Smooth muscle cell (in vitro differentiated cells): Measurements from ENCODE around the gene RNF151. TPM values are rescaled to one million over a fixed set of nuclear protein-coding genes. Genes with fewer than 3 reads are reported as not detected.

ENCODE experiments used
- DNase-seq: peaks from one replicate; lab custom pipeline; 2025; ENCODE audit not compliant: unreplicated experiment; lab: John Stamatoyannopoulos, UW
- H2AFZ ChIP-seq: fragments of 200-600 bp; sonication (generic); 2 replicates; pipeline ENCODE4 v1.6.0; 2016; ENCODE audit warnings: antibody characterized with exemption, low read depth, mild to moderate bottlenecking
- H3F3A ChIP-seq: fragments of 200-600 bp; sonication (generic); 2 replicates; pipeline ENCODE4 v1.6.0; 2017; ENCODE audit warnings: antibody characterized with exemption, low read depth
- H3K27ac ChIP-seq: fragments of 200-600 bp; sonication (generic); 2 replicates; pipeline ENCODE4 v1.5.1; 2016; ENCODE audit warnings: low read depth, mild to moderate bottlenecking
- H3K27me3 ChIP-seq: fragments of 200-600 bp; sonication (generic); 2 replicates; pipeline ENCODE4 v1.6.1; 2016; ENCODE audit warnings: low read depth, mild to moderate bottlenecking
- H3K36me3 ChIP-seq: fragments of 200-600 bp; sonication (generic); 2 replicates; pipeline ENCODE4 v1.5.1; 2016; ENCODE audit warnings: low read depth
- H3K4me1 ChIP-seq: fragments of 200-600 bp; sonication (generic); 2 replicates; pipeline ENCODE4 v1.5.1; 2016; ENCODE audit warnings: low read depth
- H3K4me2 ChIP-seq: fragments of 200-600 bp; sonication (generic); 2 replicates; pipeline ENCODE4 v1.6.0; 2016; ENCODE audit warnings: mild to moderate bottlenecking
- H3K4me3 ChIP-seq: fragments of 200-600 bp; sonication (generic); 2 replicates; pipeline ENCODE4 v1.5.1; 2016; ENCODE audit warnings: mild to moderate bottlenecking
- H3K79me2 ChIP-seq: fragments of 200-600 bp; sonication (generic); 2 replicates; pipeline ENCODE4 v1.6.0; 2016; ENCODE audit warnings: low read depth, mild to moderate bottlenecking
- H3K9ac ChIP-seq: fragments of 200-600 bp; sonication (generic); 2 replicates; pipeline ENCODE4 v1.6.0; 2016; ENCODE audit warnings: low read depth
- H3K9me3 ChIP-seq: fragments of 200-600 bp; sonication (generic); replicated peaks from 2 replicates; pipeline ENCODE4 v1.5.1; 2016; ENCODE audit warnings: low read depth
- H4K20me1 ChIP-seq: fragments of 200-600 bp; sonication (generic); 2 replicates; pipeline ENCODE4 v1.6.0; 2016; ENCODE audit warnings: low read depth
- WGBS: methylation state at CpG from one replicate; pipeline ENCODE4 v1.1.7; 2016; ENCODE audit warnings: low lambda C conversion rate; 5-methylcytosine and 5-hydroxymethylcytosine counted together
- polyA plus RNA-seq: library from polyadenylated mRNA; unstranded; fragments of >200 nt; fragmentation: Nextera tagmentation; extraction: Ambion mirVana; gene quantifications from 2 replicates; pipeline ENCODE4 v1.2.1, GENCODE V29; 2016
- total RNA-seq: library from RNA; depleted of rRNA; stranded (reverse); fragments of >200 nt; gene quantifications from 2 replicates; pipeline ENCODE4 v1.2.3, GENCODE V29; 2014
- TF ChIP-seq, protein P1 (sequence below): fragments of 200-600 bp; sonication (generic); IDR thresholded peaks from 2 replicates; pipeline ENCODE4 v1.5.1; 2017; ENCODE audit warnings: borderline replicate concordance, mild to moderate bottlenecking, antibody characterized with exemption; ENCODE audit not compliant: insufficient read depth, poor library complexity, severe bottlenecking

RNF151 gene
- total and polyA plus RNA-seq, 2 experiments from 2014 or later: not detected

DNA sequence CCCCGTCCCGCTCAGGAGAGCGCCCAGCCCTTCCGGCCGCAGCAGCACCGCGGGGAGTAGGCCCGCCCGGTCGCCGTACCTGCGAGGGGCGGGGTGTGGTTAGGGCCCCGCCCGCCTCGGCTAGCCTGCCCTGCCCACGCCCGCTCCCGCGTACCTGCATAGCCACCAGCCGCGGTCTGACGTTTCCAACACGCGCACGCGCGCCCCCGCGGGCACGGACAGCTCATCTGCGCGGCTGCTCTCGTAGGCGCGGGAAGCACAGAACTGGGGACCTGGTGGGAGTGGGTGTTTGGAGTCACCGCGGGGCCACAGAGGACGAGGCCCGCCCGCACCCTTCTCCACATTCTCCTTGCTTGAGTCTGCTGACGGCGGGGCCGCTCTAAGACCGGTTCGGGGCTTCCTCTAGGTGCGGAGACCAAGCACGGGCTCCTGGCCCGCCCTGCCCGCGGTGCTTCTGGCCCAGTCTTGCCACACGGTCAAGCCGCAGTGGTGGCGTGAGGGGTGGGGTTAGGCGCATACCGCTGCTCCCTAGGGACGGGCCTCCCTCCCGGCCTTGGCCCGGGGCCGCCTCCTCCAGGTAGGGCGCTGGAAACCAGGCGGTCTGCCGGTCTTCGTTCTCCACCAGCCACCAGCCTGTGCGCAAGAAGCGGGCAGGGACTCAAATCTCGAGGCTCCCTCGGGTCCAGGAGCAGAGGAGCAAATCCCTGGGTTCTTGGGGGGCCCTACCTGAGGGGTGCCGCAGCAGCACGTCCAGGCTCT lies 12.8 kb downstream of the RNF151 start:
- H3K27me3 ChIP-seq: peaks cover 54% of the 10 kb centered on the region
- peak overlapping the region; percentile 78 for H3K4me2 ChIP-seq
- no peaks in the 10 kb centered on the region for H4K20me1 ChIP-seq
- H3K4me1 ChIP-seq: peaks cover 19% of the 10 kb centered on the region
- H3K4me3 ChIP-seq: peak overlapping the region; percentile 30
- no peaks in the 10 kb centered on the region for H3K9me3 ChIP-seq
- no peak overlapping the region for H3K9ac ChIP-seq
- H3K79me2 ChIP-seq: no peaks in the 10 kb centered on the region
- no peak for DNase-seq
- TF ChIP-seq, protein P1, sequence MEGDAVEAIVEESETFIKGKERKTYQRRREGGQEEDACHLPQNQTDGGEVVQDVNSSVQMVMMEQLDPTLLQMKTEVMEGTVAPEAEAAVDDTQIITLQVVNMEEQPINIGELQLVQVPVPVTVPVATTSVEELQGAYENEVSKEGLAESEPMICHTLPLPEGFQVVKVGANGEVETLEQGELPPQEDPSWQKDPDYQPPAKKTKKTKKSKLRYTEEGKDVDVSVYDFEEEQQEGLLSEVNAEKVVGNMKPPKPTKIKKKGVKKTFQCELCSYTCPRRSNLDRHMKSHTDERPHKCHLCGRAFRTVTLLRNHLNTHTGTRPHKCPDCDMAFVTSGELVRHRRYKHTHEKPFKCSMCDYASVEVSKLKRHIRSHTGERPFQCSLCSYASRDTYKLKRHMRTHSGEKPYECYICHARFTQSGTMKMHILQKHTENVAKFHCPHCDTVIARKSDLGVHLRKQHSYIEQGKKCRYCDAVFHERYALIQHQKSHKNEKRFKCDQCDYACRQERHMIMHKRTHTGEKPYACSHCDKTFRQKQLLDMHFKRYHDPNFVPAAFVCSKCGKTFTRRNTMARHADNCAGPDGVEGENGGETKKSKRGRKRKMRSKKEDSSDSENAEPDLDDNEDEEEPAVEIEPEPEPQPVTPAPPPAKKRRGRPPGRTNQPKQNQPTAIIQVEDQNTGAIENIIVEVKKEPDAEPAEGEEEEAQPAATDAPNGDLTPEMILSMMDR: no peak
- 4% methylated on average over 42 of the region's 70 CpGs for WGBS
- no peak overlapping the region for H2AFZ ChIP-seq
- H3K27ac ChIP-seq: no peak overlapping the region
- no peaks in the 10 kb centered on the region for H3K36me3 ChIP-seq
- peaks cover 1% of the 10 kb centered on the region for H3F3A ChIP-seq

DNA sequence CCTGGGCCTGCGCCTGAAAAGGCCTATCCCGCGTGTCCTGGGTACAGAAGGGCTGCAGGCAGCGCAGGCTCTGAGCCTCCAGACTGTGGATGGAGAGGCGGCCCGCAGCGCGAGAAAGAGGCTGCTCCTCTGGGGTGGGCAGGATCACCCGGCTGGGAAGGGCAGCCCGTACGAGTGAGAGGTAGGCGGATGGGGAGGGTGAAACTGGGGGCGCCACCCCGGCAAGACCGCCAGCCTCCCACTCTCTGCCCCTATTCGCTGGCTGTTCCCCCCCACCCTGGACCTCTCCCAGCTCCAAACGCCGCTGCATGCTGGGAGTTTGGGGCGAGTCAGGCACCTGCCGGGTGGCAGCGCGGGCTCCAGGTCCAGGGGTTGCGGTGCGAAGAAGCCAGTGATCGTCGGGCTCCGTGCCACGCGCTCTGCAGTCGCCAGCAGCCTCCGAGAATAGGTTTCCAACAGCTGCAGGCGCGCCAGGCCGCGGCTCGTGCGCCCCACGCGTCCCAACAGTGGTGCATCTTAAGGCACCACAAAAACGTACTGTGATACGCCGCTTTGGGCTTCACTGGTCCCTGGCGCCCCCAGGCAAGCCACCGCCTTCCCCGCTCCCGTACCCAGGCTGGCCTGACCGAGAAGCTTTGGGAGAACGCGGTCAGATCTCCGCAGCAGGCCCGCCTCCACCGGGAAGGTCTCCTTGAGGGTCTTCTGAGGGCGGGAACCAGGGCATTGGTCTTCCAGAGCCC lies 13.5 kb downstream of the RNF151 start:
- no peaks in the 10 kb centered on the region for H3K36me3 ChIP-seq
- WGBS: 15% methylated on average over 52 of the region's 53 CpGs
- H3K79me2 ChIP-seq: no peaks in the 10 kb centered on the region
- H3K4me1 ChIP-seq: peaks cover 26% of the 10 kb centered on the region
- H3K27me3 ChIP-seq: peaks cover 54% of the 10 kb centered on the region
- no peak overlapping the region for H2AFZ ChIP-seq
- H3K4me3 ChIP-seq: no peak overlapping the region
- H3K27ac ChIP-seq: no peak overlapping the region
- no peak overlapping the region for H3K9ac ChIP-seq
- peaks cover 7% of the 10 kb centered on the region for H3F3A ChIP-seq
- H3K4me2 ChIP-seq: peak overlapping the region; percentile 78
- H4K20me1 ChIP-seq: no peaks in the 10 kb centered on the region
- H3K9me3 ChIP-seq: no peaks in the 10 kb centered on the region
- TF ChIP-seq, protein P1: no peak
- DNase-seq: no peak

DNA sequence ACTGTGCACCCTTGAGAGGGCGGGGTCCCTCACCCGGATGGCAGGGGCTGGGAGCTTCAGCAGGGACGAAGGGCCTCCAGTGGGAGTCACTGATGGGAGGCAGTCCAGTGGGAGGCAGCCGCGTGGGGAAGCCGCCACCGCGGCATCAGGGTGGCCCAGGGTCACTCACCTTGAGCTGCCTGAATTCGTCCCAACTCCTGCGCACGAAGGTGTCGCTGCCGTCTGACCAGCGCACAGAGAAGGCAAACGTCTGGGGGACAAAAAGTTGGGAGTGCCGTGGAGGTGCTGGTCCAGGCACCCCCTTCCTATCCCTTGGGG lies 14.1 kb downstream of the RNF151 start:
- H3K27me3 ChIP-seq: peaks cover 54% of the 10 kb centered on the region
- H3K4me3 ChIP-seq: no peak overlapping the region
- H3K9ac ChIP-seq: no peak overlapping the region
- TF ChIP-seq, protein P1: no peak
- H3K9me3 ChIP-seq: no peaks in the 10 kb centered on the region
- H3K4me1 ChIP-seq: peaks cover 28% of the 10 kb centered on the region
- 49% methylated on average over 13 of the region's 16 CpGs for WGBS
- H3K4me2 ChIP-seq: no peak overlapping the region
- no peak for DNase-seq
- no peaks in the 10 kb centered on the region for H3K79me2 ChIP-seq
- no peak overlapping the region for H2AFZ ChIP-seq
- no peaks in the 10 kb centered on the region for H4K20me1 ChIP-seq
- H3K36me3 ChIP-seq: no peaks in the 10 kb centered on the region
- H3K27ac ChIP-seq: no peak overlapping the region
- peaks cover 7% of the 10 kb centered on the region for H3F3A ChIP-seq
